Activated naive CD8-positive, alpha-beta T cell (primary cell): ENCODE data around the gene CCL27.

ENCODE experiments used
- H3K27ac Mint-ChIP-seq: one replicate; pipeline ENCODE4 v1.8.0; 2021; ENCODE audit warnings: mixed read lengths
- H3K27me3 Mint-ChIP-seq: one replicate; pipeline ENCODE4 v1.8.0; 2021; ENCODE audit warnings: mixed read lengths
- H3K36me3 Mint-ChIP-seq: one replicate; pipeline ENCODE4 v1.8.0; 2021; ENCODE audit warnings: mixed read lengths
- H3K4me1 Mint-ChIP-seq: one replicate; pipeline ENCODE4 v1.8.0; 2021; ENCODE audit warnings: low read depth, mixed read lengths
- H3K4me3 Mint-ChIP-seq: one replicate; pipeline ENCODE4 v1.8.0; 2021; ENCODE audit warnings: mild to moderate bottlenecking, mixed read lengths
- H3K9me3 Mint-ChIP-seq: one replicate; pipeline ENCODE4 v1.8.0; 2021; ENCODE audit warnings: low read depth, mixed read lengths

Gene CCL27

GRCh38 chr9:34662526-34663302 lies at the start of gene CCL27:
TSS of gene CCL27 (minus strand) at chr9:34662657. CDS start at chr9:34662633, 24 bp downstream.
- no peaks in the 10 kb centered on the region for H3K9me3 Mint-ChIP-seq
- no peaks in the 10 kb centered on the region for H3K27me3 Mint-ChIP-seq
- H3K27ac Mint-ChIP-seq, result peak within 1 kb of the TSS; percentile 87
- H3K36me3 Mint-ChIP-seq, result peaks cover 6% of the 10 kb centered on the region
- peak within 1 kb of the TSS; percentile 25 for H3K4me3 Mint-ChIP-seq
- peaks cover 47% of the 10 kb centered on the region for H3K4me1 Mint-ChIP-seq

- no peaks in the 10 kb centered on the region for H3K4me1 Mint-ChIP-seq
- H3K27ac Mint-ChIP-seq, result no peak overlapping the region
- H3K27me3 Mint-ChIP-seq, result peaks cover 8% of the 10 kb centered on the region
- no peaks in the 10 kb centered on the region for H3K36me3 Mint-ChIP-seq
- no peaks in the 10 kb centered on the region for H3K9me3 Mint-ChIP-seq
- no peak overlapping the region for H3K4me3 Mint-ChIP-seq
Measured at GRCh38 chr9:34712140-34712539, 49.7 kb upstream of the CCL27 start.

GRCh38 chr9:34710023-34710422 lies 47.6 kb upstream of the CCL27 start, which contains the start of gene CCL21:
TSS of gene CCL21 (minus strand) at chr9:34710136. CDS start at chr9:34710066, 70 bp downstream.
- Mint-ChIP-seq H3K4me3 (no peak within 1 kb of the TSS), H3K36me3 (no peaks in the 10 kb centered on the region), H3K27ac (no peak within 1 kb of the TSS), H3K27me3 (peaks cover 8% of the 10 kb centered on the region), H3K9me3 (no peaks in the 10 kb centered on the region), H3K4me1 (no peaks in the 10 kb centered on the region)

GRCh38 chr9:34709196-34709978 lies 46.9 kb upstream of the CCL27 start:
- H3K36me3 Mint-ChIP-seq, result no peaks in the 10 kb centered on the region

GRCh38 chr9:34707130-34707529 lies 44.7 kb upstream of the CCL27 start:
- Mint-ChIP-seq H3K4me1 (peaks cover under 1% of the 10 kb centered on the region), H3K27me3 (no peaks in the 10 kb centered on the region), H3K27ac (no peak overlapping the region), H3K36me3 (no peaks in the 10 kb centered on the region), H3K4me3 (no peak overlapping the region), H3K9me3 (no peaks in the 10 kb centered on the region)

More at GRCh38 chr9:34709196-34709978, 46.9 kb upstream of the CCL27 start:
- H3K9me3 Mint-ChIP-seq, result no peaks in the 10 kb centered on the region
- peaks cover 5% of the 10 kb centered on the region for H3K27me3 Mint-ChIP-seq
- H3K4me1 Mint-ChIP-seq, result no peaks in the 10 kb centered on the region
- H3K27ac Mint-ChIP-seq, result no peak overlapping the region
- no peak overlapping the region for H3K4me3 Mint-ChIP-seq

GRCh38 chr9:34701769-34702736 lies 39.6 kb upstream of the CCL27 start:
- Mint-ChIP-seq H3K27ac (peak overlapping the region; percentile 64), H3K9me3 (no peaks in the 10 kb centered on the region), H3K4me3 (peak overlapping the region; percentile 93), H3K36me3 (no peaks in the 10 kb centered on the region), H3K4me1 (peaks cover 8% of the 10 kb centered on the region), H3K27me3 (peaks cover 3% of the 10 kb centered on the region)

GRCh38 chr9:34701023-34701768 lies 38.7 kb upstream of the CCL27 start:
- Mint-ChIP-seq H3K4me1 (peaks cover 8% of the 10 kb centered on the region), H3K27me3 (peaks cover 3% of the 10 kb centered on the region), H3K4me3 (peak overlapping the region; percentile 66), H3K27ac (no peak overlapping the region), H3K36me3 (no peaks in the 10 kb centered on the region), H3K9me3 (no peaks in the 10 kb centered on the region)

GRCh38 chr9:34694811-34695210 lies 32.4 kb upstream of the CCL27 start:
- H3K27me3 Mint-ChIP-seq, result no peaks in the 10 kb centered on the region
- H3K36me3 Mint-ChIP-seq, result no peaks in the 10 kb centered on the region
- H3K27ac Mint-ChIP-seq, result no peak overlapping the region
- no peak overlapping the region for H3K4me3 Mint-ChIP-seq
- no peaks in the 10 kb centered on the region for H3K4me1 Mint-ChIP-seq
- H3K9me3 Mint-ChIP-seq, result no peaks in the 10 kb centered on the region

- Mint-ChIP-seq H3K27me3 (no peaks in the 10 kb centered on the region), H3K36me3 (no peaks in the 10 kb centered on the region), H3K27ac (no peak overlapping the region), H3K9me3 (no peaks in the 10 kb centered on the region), H3K4me3 (no peak overlapping the region), H3K4me1 (no peaks in the 10 kb centered on the region)
Measured at GRCh38 chr9:34693560-34693959, 31.1 kb upstream of the CCL27 start.

- H3K4me1 Mint-ChIP-seq, result no peaks in the 10 kb centered on the region
- H3K4me3 Mint-ChIP-seq, result no peak overlapping the region
- H3K36me3 Mint-ChIP-seq, result no peaks in the 10 kb centered on the region
- no peak overlapping the region for H3K27ac Mint-ChIP-seq
- H3K9me3 Mint-ChIP-seq, result no peaks in the 10 kb centered on the region
- H3K27me3 Mint-ChIP-seq, result no peaks in the 10 kb centered on the region
Measured at GRCh38 chr9:34691936-34692315, 29.5 kb upstream of the CCL27 start.

GRCh38 chr9:34690983-34691935 lies 28.8 kb upstream of the CCL27 start, which contains the start of gene CCL19:
TSS of gene CCL19 (minus strand) at chr9:34691276. CDS start at chr9:34691139, 137 bp downstream.
- no peak within 1 kb of the TSS for H3K27ac Mint-ChIP-seq
- no peaks in the 10 kb centered on the region for H3K4me1 Mint-ChIP-seq
- no peaks in the 10 kb centered on the region for H3K9me3 Mint-ChIP-seq
- no peak within 1 kb of the TSS for H3K4me3 Mint-ChIP-seq
- no peaks in the 10 kb centered on the region for H3K36me3 Mint-ChIP-seq
- H3K27me3 Mint-ChIP-seq, result no peaks in the 10 kb centered on the region

GRCh38 chr9:34689512-34689911 lies 27.1 kb upstream of the CCL27 start:
- Mint-ChIP-seq H3K36me3 (no peaks in the 10 kb centered on the region), H3K27ac (no peak overlapping the region)

GRCh38 chr9:34689116-34689470 lies 26.6 kb upstream of the CCL27 start:
- no peaks in the 10 kb centered on the region for H3K36me3 Mint-ChIP-seq
- no peaks in the 10 kb centered on the region for H3K4me1 Mint-ChIP-seq
- H3K27ac Mint-ChIP-seq, result no peak overlapping the region
- no peaks in the 10 kb centered on the region for H3K27me3 Mint-ChIP-seq
- H3K4me3 Mint-ChIP-seq, result no peak overlapping the region
- H3K9me3 Mint-ChIP-seq, result no peaks in the 10 kb centered on the region

More at GRCh38 chr9:34689512-34689911, 27.1 kb upstream of the CCL27 start:
- no peaks in the 10 kb centered on the region for H3K4me1 Mint-ChIP-seq
- H3K9me3 Mint-ChIP-seq, result no peaks in the 10 kb centered on the region
- H3K27me3 Mint-ChIP-seq, result no peaks in the 10 kb centered on the region
- no peak overlapping the region for H3K4me3 Mint-ChIP-seq
